GM20000 (cell line): ENCODE results near the gene RIPOR2.
"Not testable (repeated sequence)": the region's sequence is repeated elsewhere in the genome, so short reads cannot be mapped to it uniquely, and the experiment has no call there.

Source experiments
- DNase-seq: peaks from one replicate; pipeline ENCODE4 v3.0.0; 2012; ENCODE audit warnings: low spot score
- CTCF ChIP-seq: IDR thresholded peaks from 2 replicates; pipeline ENCODE4 v1.5.1; 2012; ENCODE audit warnings: mild to moderate bottlenecking, control low read depth; ENCODE audit errors: extremely low read depth, missing control alignments

Gene RIPOR2

GRCh38 chr6:24919056-24919892, 16.5 kb downstream of the RIPOR2 start:
- no peak for TF ChIP-seq CTCF
- no peak for DNase-seq

- no peak for DNase-seq
- TF ChIP-seq CTCF: no peak
Observed at GRCh38 chr6:24918641-24919055, 17.1 kb downstream of the RIPOR2 start.

- no peak for DNase-seq
- TF ChIP-seq CTCF: no peak
Observed at GRCh38 chr6:24916496-24916895, 19.3 kb downstream of the RIPOR2 start.

GRCh38 chr6:24915641-24916040, 20.1 kb downstream of the RIPOR2 start:
- no peak for TF ChIP-seq CTCF
- DNase-seq: no peak

- DNase-seq: not testable (repeated sequence)
Observed at GRCh38 chr6:24914082-24914481, 21.7 kb downstream of the RIPOR2 start.

GRCh38 chr6:24911796-24912382, 23.9 kb downstream of the RIPOR2 start:
- no peak for TF ChIP-seq CTCF
- no peak for DNase-seq

GRCh38 chr6:24910961-24911725, 24.6 kb downstream of the RIPOR2 start:
- peak; percentile 56 for DNase-seq
- TF ChIP-seq CTCF: no peak
